ENCODE data around the gene CTDP1. TPM values are rescaled to one million over a fixed set of nuclear protein-coding genes. Genes with fewer than 3 reads are reported as not detected.

CTDP1 gene
- total RNA-seq, 1 experiment from 2014 or later = 33.7 TPM

- H3K23me2 ChIP-seq (ENCODE audit: insufficient read length, low read depth, low read length, poor library complexity, severe bottlenecking) = no peaks in the 10 kb centered on the region
- H4K20me1 ChIP-seq (ENCODE audit: control insufficient read depth, insufficient read depth, insufficient read length) = no peaks in the 10 kb centered on the region
- H2AFZ ChIP-seq (ENCODE audit: low read length) = no peak overlapping the region
- Mint-ChIP-seq H3K36me3 (ENCODE audit: insufficient read depth in 1 of 3, low read depth in 3 of 3) (peaks cover 25 to 65% (median 59%) of the 10 kb centered on the region in 3 experiments; a peak in 6 of 7 replicates), H3K4me1 (no peaks in the 10 kb centered on the region), H3K27ac (no peak overlapping the region), H3K9me3 (no peaks in the 10 kb centered on the region), H3K27me3 (ENCODE audit: low read depth) (peaks cover 2% of the 10 kb centered on the region), H3K4me3 (no peak overlapping the region)
- H3K79me1 ChIP-seq (ENCODE audit: insufficient read depth, low read depth, low read length, poor library complexity, severe bottlenecking) = no peaks in the 10 kb centered on the region
- no peaks in the 10 kb centered on the region for H3K27me3 ChIP-seq (ENCODE audit: insufficient read depth, low read length)
- no peak overlapping the region for H3K23ac ChIP-seq (ENCODE audit: insufficient read length, low read depth, low read length)
- no peaks in the 10 kb centered on the region for H3K9me3 ChIP-seq (ENCODE audit: control insufficient read depth, low read depth, low read length)
- no peak overlapping the region for H4K8ac ChIP-seq (replicated peaks; ENCODE audit: insufficient read length, low read depth, low read length)
- no peak overlapping the region for H4K91ac ChIP-seq (ENCODE audit: insufficient read length, low read depth, low read length)
- no peak overlapping the region for H4K5ac ChIP-seq (ENCODE audit: insufficient read length, low read depth, low read length)
- no peak for DNase-seq
- H3K18ac ChIP-seq (ENCODE audit: insufficient read length, low read depth, low read length) = no peak overlapping the region
- no peak overlapping the region for H2BK5ac ChIP-seq (ENCODE audit: insufficient read length, low read length)
- H3K4ac ChIP-seq (ENCODE audit: low read depth, low read length) = no peak overlapping the region
- no peak overlapping the region for H2AK5ac ChIP-seq (ENCODE audit: insufficient read length, low read length)
- H3K79me2 ChIP-seq (ENCODE audit: insufficient read depth, low read length) = peaks cover 2% of the 10 kb centered on the region; the same call in 1 of the 2 replicates
- H3K14ac ChIP-seq (ENCODE audit: insufficient read depth, low read length) = no peak overlapping the region
- no peak overlapping the region for H3K4me2 ChIP-seq (ENCODE audit: insufficient read depth, insufficient read length, low read length)
- no peak overlapping the region for H2BK15ac ChIP-seq (ENCODE audit: low read depth, low read length)
- H3K4me1 ChIP-seq (ENCODE audit: insufficient read depth, low read length) = no peaks in the 10 kb centered on the region
- no CpG with 5 or more reads among the region's 16 CpGs for WGBS (ENCODE audit: extremely low coverage, insufficient read length, low lambda C conversion rate)
- H2BK20ac ChIP-seq (ENCODE audit: low read depth, low read length, poor library complexity, severe bottlenecking) = no peak overlapping the region
- no peak overlapping the region for H2BK12ac ChIP-seq (ENCODE audit: insufficient read length, low read depth, low read length)
- H3K56ac ChIP-seq (ENCODE audit: insufficient read length, low read depth, low read length) = no peak overlapping the region
- H2BK120ac ChIP-seq (ENCODE audit: low read depth, low read length, poor library complexity, severe bottlenecking) = no peak overlapping the region
- no peak for TF ChIP-seq CTCF (conservative IDR thresholded peaks at IDR 0.05)
- no peak overlapping the region for H3T11ph ChIP-seq (ENCODE audit: low read length)
- no peak overlapping the region for H3K9ac ChIP-seq (ENCODE audit: extremely low read depth, insufficient read length, low read length)
- H3K27ac ChIP-seq (ENCODE audit: insufficient read length, low read depth, low read length) = no peak overlapping the region
Observed at GRCh38 chr18:79706658-79707057, 27.1 kb downstream of the CTDP1 start.

Data from H9 (cell line).